Right renal pelvis (tissue), 4 donors: Measurements from ENCODE around the gene POU2F1. TPM values are rescaled to one million over a fixed set of nuclear protein-coding genes. Genes with fewer than 3 reads are reported as not detected.

ENCODE experiments used
- DNase-seq, 4 donors: peaks; one replicate each; pipeline ENCODE4 v3.0.0-alpha.2; 2013; ENCODE audit warnings: low read depth in 4 of 4, low spot score in 3 of 4, missing footprints in 1 of 4
- polyA plus RNA-seq, 4 donors: library from polyadenylated mRNA; unstranded; fragments of 120-200 nt; gene quantifications; one replicate each; pipeline ENCODE4 v1.2.1, GENCODE V29; 2013; ENCODE audit not compliant: insufficient read length in 4 of 4

POU2F1 gene
- polyA plus RNA-seq, 4 donors, result 13.0 to 17.5 (median 16.0) TPM

DNA sequence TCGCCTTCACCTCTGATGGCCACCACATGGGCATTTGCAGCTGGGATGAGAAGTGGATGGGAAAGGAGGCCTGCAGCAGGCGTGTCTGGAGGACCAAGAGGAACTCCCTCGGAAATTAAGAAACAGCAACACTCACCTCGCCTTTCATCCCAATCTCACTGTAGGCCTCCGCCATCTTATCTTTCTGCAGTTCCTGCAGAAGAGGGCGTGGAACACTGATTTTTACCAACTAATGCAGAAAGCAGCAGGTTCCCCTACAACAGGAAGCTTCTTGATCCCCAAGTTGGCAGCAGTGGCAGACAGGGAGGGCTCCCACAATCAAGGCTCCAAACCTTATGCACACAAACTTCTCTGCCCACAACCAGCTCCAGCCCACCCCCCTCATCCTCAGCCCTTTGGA, 213.2 kb downstream of the POU2F1 start:
- DNase-seq, result no peak

- no peak for DNase-seq
These were observed 213.6 kb downstream of the POU2F1 start for GRCh38 chr1:167434306-167434705.

GRCh38 chr1:167435484-167435883, 214.8 kb downstream of the POU2F1 start:
- no peak for DNase-seq

- DNase-seq, result no peak
These were observed 217.8 kb downstream of the POU2F1 start for GRCh38 chr1:167438171-167439138.

DNA sequence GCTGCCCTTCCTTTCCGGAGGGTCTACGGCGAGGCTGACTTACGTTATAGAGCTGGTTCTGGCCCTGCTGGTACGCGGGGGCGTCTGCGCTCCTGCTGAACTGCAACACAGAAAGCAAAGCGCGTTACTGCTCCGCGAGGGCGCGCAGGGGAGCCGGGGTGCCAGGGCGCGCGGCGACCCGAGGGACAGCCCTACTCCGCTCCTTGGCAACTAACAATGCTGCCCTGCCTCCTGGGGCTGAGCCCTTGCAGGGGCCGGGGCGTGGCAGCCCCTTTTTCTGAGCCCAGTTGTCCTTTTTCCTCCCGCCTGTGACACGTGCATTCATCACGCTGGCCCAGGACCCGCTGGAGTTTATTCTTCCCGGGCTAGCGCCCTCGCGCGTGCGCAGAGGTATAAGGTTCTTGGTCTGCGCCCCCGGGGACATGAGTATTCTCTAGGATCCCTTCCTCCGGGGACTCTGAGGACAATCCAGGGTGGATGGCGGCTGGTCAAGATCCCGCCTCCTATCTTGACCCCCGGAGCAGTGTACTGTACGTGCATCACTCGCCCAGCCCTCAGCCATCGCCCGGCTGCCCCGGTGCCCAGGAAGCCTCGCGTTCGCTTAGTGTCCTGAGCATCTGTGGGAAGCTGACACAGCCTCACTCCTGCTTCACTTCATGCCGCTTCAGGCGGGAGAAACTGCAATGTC, 218.8 kb downstream of the POU2F1 start:
- peak in 1 of 4 donors; percentile 33 for DNase-seq

GRCh38 chr1:167440345-167440744, 219.7 kb downstream of the POU2F1 start:
- no peak for DNase-seq

DNA sequence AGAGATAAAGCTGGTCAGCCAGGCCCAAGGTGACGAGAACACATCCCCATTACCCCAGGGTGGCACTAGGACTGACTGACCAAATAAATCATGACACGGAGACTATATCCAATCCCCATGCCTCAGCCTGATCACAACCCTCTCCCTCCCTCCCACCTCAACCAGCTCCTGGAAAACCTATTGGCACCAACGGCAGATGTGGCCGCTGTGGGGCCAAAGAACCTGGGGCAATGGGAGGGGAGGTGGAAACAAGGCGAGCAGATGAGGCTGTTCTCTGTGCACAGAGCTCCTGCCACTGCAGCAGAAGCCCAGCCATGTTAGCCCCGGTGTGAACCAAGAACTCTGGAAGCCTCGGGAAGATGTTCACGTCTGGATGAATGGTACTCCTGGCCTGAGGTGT, 220.1 kb downstream of the POU2F1 start:
- DNase-seq, result no peak

DNA sequence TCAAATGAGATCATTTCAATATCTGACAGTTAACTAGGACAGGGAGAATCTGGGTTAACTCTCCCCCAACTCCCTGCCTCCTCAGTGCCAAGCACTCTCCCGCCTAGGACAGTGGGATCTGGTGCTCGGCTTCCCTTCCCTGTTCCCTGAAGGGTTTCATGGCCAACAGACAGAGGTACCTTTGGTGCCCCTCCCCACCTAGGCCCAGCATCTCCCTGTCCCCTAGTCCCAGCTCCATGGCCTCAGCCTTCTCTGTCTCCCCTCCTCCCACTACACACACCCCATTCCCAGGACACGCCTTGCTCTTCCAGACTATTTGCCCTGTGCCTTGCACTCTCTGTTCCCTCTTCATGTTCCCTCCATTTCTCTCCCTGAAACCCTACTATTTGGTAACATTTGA, 220.5 kb downstream of the POU2F1 start:
- DNase-seq, result no peak

DNA sequence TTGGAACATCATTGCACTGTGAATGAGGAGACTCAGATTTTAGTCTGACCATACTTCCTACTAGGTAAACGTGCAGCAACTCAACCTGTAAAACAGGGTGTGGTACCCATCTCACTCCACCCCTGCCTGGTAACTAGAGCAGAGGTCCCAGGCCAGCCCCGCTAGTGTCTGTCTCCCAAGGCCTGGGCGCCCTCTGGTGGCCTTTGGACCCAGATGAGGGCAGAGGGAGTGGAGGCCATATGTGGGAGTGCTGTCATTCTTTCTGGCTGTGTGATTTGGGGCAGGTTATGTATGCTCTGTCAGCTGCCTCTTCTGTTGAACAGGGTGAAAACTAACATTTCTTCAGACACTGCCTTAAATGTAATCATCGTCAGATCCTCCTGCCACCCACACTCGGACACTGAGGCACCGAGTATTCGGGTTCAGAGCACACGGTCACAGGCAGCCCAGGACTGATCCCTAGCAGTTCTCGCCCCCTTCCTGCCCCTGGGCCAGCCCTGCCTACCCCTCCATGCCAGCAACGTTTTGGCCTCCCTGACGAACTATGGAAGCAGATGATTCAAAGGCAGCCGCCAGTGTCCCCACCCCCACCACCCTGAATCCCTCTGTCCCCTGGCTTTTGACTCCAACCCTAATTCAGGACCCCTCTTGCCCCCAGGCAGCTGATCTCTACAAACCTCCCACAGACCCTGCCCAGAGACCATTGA, 221.6 kb downstream of the POU2F1 start:
- peak in 3 of 4 donors; percentile 48 to 67 (median 59) for DNase-seq

- DNase-seq, result no peak
These were observed 222.3 kb downstream of the POU2F1 start for GRCh38 chr1:167442854-167443565.

DNA sequence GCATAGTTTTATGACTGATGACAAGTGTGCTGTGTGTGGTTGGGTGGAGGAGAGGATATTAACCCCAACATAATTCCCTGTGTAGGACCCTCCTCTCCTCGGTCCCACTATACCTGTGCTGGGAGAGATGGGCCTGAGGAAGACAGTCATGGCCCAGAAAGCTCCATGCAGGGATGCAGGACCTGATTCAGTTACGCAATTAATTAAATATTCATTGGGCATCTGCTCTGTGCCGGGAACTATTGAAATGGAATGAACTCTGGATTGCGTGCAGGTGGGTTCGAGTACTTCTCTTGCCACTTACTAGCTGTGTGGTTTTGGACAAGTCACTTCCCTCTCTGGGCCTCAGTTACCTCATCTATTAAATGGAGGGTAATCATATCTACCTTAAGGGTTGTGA, 223.1 kb downstream of the POU2F1 start:
- DNase-seq, result no peak

- no peak for DNase-seq
These were observed 226.3 kb downstream of the POU2F1 start for GRCh38 chr1:167446966-167447365.

GRCh38 chr1:167447521-167448136, 226.9 kb downstream of the POU2F1 start:
- DNase-seq, result no peak

GRCh38 chr1:167450843-167451242, 230.2 kb downstream of the POU2F1 start:
- no peak for DNase-seq

DNA sequence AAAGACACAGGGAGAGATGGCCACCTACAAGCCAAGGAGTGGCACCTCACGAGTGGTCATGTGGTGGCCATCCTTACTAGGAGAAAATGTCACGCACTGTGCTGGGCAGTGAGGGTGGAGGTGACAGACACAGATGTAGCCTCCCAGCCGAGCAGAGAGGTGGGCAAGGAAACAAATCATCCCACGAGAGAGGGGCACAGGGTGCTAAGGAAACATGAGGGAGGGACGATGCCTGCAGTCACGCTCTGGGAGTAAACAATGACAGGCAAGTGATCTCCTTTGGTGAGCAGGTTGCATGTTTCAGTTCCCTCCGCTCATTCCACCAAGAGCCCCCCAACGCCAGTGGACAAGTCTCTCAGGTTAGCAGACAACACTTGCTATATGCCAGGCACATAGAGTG, 231.8 kb downstream of the POU2F1 start:
- DNase-seq, result no peak

GRCh38 chr1:167453123-167453522, 232.4 kb downstream of the POU2F1 start:
- DNase-seq, result no peak

GRCh38 chr1:167454304-167454893, 233.7 kb downstream of the POU2F1 start:
- DNase-seq, result no peak

DNA sequence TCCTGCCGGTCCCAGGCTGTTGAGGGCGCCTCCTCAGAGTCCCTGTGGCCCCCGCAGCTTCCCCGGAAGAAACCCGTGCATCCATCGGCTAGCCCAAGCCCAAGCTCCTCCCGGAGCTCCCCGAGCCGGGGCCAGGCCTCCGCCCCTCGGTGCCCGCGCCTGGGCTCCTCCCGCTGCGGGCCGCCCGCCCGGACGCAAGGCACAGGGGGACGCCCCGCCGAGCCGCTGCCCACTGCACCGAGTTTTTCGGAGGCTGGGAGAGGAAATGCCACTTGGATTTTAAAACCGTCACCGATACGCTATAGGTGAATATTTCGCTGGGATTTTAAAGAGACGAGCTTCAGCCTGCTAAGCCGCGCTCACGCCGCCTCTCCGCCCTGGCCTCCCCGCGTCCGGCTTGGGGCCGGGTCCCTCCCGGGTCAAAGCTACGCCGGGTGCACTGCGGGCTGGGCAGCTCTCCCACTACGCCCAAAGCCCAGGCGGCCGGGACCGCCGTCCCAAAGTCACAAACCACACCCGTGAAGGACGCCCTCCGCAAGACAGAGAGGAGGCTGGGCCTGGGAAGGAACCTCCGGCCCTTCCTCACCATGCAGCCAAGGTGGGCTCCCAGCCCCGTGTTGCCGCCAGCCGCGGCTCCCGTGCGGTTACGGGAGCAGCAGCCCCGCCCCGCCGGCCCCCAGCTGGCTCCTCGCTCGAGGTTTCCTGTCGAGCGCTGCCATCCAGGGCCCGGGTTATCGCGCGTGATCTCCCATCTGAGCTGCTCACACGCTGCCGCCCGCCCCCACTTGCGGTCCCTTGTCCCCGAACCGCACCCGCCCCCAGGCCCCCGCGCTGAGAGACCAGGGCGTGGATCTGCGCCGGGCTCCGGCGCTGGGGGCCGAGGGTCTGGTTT, 234.5 kb downstream of the POU2F1 start:
- no peak for DNase-seq
